ENCODE results near the gene C17orf67. TPM values are rescaled to one million over a fixed set of nuclear protein-coding genes. Genes with fewer than 3 reads are reported as not detected.

The C17orf67 gene
- total and polyA plus RNA-seq, 10 of the 15 experiments (the other 5 are each of a cell fraction or from before 2014, with no cell fraction given): 0.24 to 3.3 (median 0.89) TPM

GRCh38 chr17:56850591-56850990 lies 16.9 kb upstream of the C17orf67 start:
- Histone ChIP-seq H3K9me3 (replicated peaks; ENCODE audit: control insufficient read depth, insufficient read depth, low read length) (no peaks in the 10 kb centered on the region), H3K36me3 (ENCODE audit: control insufficient read depth in 2 of 2, insufficient read depth in 2 of 2, low read length in 1 of 2) (peaks cover 3 to 13% of the 10 kb centered on the region in 2 experiments; a peak in 3 of 4 replicates), H3K4me3 (no peak overlapping the region), H3K27me3 (replicated peaks in 1 of 2; ENCODE audit: control insufficient read depth in 2 of 2, insufficient read depth in 2 of 2, low read length in 1 of 2) (no peaks in the 10 kb centered on the region), H3K79me2 (ENCODE audit: control insufficient read depth, insufficient read depth, low read length) (no peaks in the 10 kb centered on the region; the same call in 1 of the 2 replicates), H3K9ac (ENCODE audit: control insufficient read depth, insufficient read depth, low read length) (no peak overlapping the region), H3K27ac (ENCODE audit: control insufficient read depth, insufficient read depth) (peak overlapping the region; percentile 4; the same call in 1 of the 2 replicates), H4K20me1 (ENCODE audit: control insufficient read depth, insufficient read depth) (no peaks in the 10 kb centered on the region), H3K4me2 (ENCODE audit: control insufficient read depth, insufficient read depth) (no peak overlapping the region), H2AFZ (ENCODE audit: control insufficient read depth, low read depth, low read length) (no peak overlapping the region), H3K4me1 (ENCODE audit: control insufficient read depth, insufficient read depth, low read length) (peaks cover 12% of the 10 kb centered on the region)
- ATAC-seq: no peak
- in situ Hi-C loops (cut with MboI) (no loop called here), intact Hi-C loops (cut with micrococcal nuclease; ENCODE audit: unreplicated experiment) (no loop called here)
- no TSS peak for BruUV-seq (replicated peaks)
- ChIA-PET SMC1A (ENCODE audit: uncharacterized antibody, unreplicated experiment) (interaction anchor here (1.1 to 2.5 kb wide), 4 partner anchors 10 to 89 kb away, joined by 3 to 8 read pairs (median 4); no protein-coding TSS in a partner anchor), CTCF (interaction anchor here (1.8 kb wide), 1 partner anchor 13 kb away, joined by 5 read pairs; no protein-coding TSS in a partner anchor), RAD21 (ENCODE audit: unreplicated experiment) (interaction anchor here (1.0 kb wide), 1 partner anchor 19 kb away, joined by 3 read pairs; no protein-coding TSS in a partner anchor), POLR2A (interaction anchor here (0.6 kb wide), 1 partner anchor 59 kb away, joined by 3 read pairs; no protein-coding TSS in a partner anchor)
- peak; percentile 65 for FAIRE-seq
- no peak for DNase-seq (ENCODE audit: low read depth, low spot score)
- no peak for TF ChIP-seq SIN3A (IDR thresholded peaks at IDR 0.05; ENCODE audit: low read depth, low read length)
- no peak for TF ChIP-seq BRCA1 (IDR thresholded peaks at IDR 0.05; ENCODE audit: low read depth, low read length)
- no peak for TF ChIP-seq KAT2A (conservative IDR thresholded peaks at IDR 0.05; ENCODE audit: control insufficient read depth, low read depth, low read length)
- TF ChIP-seq LARP7 (IDR thresholded peaks at IDR 0.05): no peak
- no peak for TF ChIP-seq SUZ12 (IDR thresholded peaks at IDR 0.05; ENCODE audit: unreplicated experiment)
- TF ChIP-seq SKIL (IDR thresholded peaks at IDR 0.05; ENCODE audit: low read depth, poor library complexity, severe bottlenecking): no peak
- no peak for TF ChIP-seq TCF3 (IDR thresholded peaks at IDR 0.05; ENCODE audit: borderline replicate concordance, insufficient read depth, low read depth, low read length)
- no peak for TF ChIP-seq MTA3 (IDR thresholded peaks at IDR 0.05; ENCODE audit: borderline replicate concordance, low read length)
- no peak for TF ChIP-seq HSF1 (IDR thresholded peaks at IDR 0.05; ENCODE audit: low read depth, low read length)
- no peak for TF ChIP-seq POLR2A (IDR thresholded peaks at IDR 0.05; ENCODE audit: low read depth, low read length)
- WGBS (ENCODE audit: insufficient coverage, insufficient replicate concordance, low lambda C conversion rate, missing lambda C conversion rate): 83% methylated on average over 2 of the region's 2 CpGs
